ENCODE measurements around the gene CLDN1.
A peak's percentile ranks its signal among the peaks of the same experiment; 100 is the strongest.

Gene CLDN1

GRCh38 chr3:190330936-190331734 is 8.9 kb upstream of the CLDN1 start:
- DNase-seq: no peak

GRCh38 chr3:190326930-190327329 is 4.7 kb upstream of the CLDN1 start:
- DNase-seq: peak; percentile 3

DNA sequence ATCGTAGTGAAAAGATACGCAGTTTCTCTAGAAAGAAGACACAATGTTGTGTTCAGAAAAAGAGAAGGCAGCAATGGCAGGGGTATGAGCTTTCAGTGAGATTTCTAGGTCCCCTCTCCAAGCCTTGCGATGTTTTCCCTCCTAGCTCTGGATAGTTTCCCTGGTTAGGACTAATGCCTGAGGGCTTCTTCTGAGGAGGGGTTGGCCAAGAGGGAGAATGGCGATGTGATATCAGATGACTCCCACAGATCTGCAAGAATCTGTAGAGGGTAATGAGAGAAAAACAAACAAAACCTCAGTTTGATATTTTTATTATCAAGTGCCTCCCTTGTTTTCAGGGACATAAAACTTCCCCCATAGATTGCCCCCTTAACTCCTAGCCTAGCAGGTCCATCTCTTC is 4.1 kb upstream of the CLDN1 start:
- DNase-seq: no peak

GRCh38 chr3:190325923-190326322 is 3.7 kb upstream of the CLDN1 start:
- DNase-seq: peak; percentile 45

- DNase-seq: no peak
Measured at GRCh38 chr3:190323246-190323626, 990 bp upstream of the CLDN1 start.

GRCh38 chr3:190322604-190323245 is 479 bp upstream of the CLDN1 start:
- DNase-seq: no peak

DNA sequence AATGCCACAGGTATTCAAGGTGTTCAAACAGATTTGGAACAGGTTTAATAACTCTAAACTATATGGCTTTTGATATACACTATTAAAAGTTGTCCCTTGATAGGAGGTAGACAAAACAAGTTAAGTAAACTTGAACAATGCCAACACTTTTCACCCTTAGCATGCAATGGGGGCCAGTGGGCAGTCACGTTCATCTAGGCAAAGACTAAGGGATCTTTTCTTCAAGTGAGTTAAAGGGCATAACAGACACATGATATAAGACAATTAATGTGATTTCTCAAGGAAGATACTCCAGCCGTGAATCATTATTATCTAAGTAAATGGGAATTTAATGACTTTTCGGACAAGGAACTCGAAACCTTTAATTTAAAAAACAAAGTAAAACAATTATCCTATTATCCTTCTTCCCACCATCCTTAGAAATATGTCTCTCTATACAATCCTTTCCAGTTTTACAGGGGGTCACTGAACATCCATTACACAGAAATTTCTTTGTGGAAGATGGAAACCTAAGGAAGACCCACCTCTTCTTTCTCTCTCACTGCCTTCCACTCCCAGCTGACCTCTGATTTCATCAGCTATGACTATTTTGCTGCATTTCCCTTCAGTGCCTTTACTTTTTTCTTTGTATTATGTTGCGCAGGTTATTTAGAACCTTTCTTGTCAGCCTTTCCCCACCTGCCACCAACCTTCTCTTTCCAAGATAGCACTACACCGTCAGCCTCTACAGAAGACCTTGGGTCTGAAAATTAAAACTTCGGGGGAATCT is 1.5 kb downstream of the CLDN1 start:
- no peak for DNase-seq

DNA sequence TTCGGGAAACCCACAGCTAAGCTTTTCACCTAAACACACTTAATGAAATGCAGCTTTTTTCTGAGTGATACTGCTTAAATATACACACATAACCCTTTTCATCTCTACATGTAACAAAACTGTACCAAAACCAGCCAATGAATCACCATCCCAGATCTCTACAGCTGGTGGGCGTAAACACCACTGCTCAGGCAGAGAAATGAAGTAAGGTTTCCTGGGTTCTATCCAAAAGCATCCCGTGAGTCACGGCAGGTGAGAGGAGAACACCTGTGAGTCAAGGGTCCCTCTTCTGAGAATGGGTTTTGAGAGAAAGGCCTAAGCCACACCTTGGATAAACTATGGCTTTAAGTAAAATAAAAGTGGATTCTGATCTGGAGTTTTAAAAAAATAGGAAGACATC is 2.6 kb downstream of the CLDN1 start:
- DNase-seq: no peak

- no peak for DNase-seq
Measured at GRCh38 chr3:190318666-190319065, 3.6 kb downstream of the CLDN1 start.

DNA sequence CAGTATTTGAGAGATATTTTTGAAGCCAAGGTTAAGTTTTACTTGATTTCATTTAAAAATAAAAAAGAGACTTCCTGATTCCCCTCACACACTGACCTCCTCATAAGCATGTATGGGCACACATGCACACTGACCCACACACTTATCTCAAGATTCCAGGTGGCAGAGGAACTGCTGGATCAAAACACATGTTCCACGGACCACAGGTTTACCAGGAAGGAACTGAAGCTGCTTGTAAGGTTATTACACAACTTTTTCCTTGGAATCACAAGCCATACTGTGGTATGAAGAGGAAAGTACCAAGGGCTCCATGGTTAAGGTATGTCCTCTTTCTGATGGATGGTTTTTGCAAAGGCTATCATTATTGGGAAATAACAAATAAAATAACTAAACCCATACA is 7.5 kb downstream of the CLDN1 start:
- no peak for DNase-seq

- DNase-seq: no peak
Measured at GRCh38 chr3:190309414-190309813, 12.8 kb downstream of the CLDN1 start.

- DNase-seq: no peak
Measured at GRCh38 chr3:190308154-190308553, 14.1 kb downstream of the CLDN1 start.

- DNase-seq: no peak
Measured at GRCh38 chr3:190307164-190307545, 15.1 kb downstream of the CLDN1 start.

DNA sequence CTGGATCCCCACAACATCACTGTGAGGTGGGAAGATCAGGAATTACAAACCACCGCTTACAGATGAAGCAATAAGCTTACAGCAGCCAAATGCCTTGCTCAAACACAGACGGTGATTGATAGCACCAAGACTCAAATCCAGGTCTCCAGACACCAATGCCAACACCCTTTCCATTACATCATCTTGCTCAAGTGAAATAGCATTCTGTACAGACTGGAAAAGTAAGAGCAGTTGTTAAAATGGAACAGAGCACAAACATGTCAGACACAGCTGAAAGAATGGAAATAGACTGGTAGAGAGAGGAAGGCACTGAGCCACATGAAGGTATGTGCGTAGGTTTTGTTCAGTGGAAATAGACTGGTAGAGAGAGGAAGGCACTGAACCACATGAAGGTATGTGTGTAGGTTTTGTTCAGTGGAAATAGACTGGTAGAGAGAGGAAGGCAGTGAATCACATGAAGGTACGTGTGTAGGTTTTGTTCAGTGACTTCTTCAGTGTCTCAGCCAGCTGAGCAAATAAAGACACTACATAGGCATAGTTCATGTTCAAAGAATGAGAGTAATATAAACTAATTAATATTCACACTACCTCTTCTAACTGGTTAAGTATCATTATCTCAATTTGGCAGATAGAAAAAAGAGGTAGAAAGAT is 15.6 kb downstream of the CLDN1 start:
- no peak for DNase-seq

DNA sequence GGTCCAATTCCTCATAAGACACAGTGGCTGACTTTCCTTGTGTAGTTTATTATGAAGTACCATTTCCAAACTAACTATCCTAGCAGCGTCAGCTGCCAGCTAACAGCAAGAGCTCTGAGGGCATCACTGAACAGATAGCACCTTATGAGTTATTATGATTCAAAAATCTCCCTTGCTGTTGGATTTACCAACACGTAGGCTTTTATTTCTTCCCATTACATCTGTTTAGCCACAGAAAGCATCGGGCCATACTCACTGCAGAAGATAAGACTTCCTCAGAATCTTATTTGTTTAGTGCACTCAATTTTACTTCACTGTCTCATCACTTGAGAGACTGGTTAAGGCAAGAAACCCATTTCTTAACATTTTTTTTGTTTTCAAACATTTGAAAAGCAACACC is 16.2 kb downstream of the CLDN1 start:
- DNase-seq: no peak

GRCh38 chr3:190305406-190305805 is 16.8 kb downstream of the CLDN1 start:
- peak; percentile 43 for DNase-seq

DNA sequence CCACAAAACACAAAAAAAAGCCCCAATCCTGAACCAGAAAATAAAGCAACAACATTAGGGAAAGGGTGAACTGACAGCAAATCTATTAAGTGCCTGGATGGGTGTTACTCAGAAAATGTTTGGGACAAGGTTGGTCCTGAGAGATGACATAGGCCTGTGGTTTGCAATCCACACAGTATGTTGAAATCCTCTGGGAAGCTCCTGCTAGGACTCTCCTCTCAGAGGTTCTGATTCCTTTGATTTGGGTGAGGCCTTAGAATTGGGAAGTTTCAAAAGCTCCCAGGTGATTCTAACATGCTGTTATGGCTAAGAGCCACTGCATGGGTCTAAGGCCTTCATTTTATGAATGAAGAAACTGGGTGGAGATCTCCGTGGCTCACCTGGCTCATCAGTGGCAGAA is 18.4 kb downstream of the CLDN1 start:
- no peak for DNase-seq

DNA sequence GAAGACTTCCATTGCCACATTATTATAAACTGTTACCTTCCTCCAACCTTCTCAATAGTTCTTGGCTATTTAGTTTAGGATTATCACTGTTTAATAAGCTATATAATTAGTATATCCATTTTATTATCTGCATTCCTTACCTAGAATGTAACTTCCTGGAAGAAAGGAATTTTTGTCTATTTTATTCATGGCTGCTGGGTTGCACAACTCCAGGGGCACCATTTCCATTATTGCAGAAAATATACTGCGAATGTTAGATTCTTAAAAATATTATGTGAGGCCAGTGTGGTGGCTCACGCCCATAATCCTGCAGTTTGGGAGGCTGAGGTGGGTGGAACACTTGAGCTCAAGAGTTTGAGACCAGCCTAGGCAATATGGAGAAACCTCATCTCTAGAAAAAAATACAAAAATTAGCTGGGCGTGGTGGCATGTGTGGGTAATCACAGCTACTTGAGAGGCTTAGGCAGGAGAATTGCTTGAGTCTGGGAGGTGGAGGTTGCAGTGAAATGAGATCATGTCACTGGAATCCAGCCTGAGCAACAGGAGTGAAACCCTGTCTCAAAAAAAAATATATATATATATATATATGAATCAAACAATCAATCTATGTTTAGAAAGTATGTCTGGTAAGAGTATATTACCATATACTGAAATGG is 19.9 kb downstream of the CLDN1 start:
- no peak for DNase-seq

GRCh38 chr3:190301591-190301990 is 20.7 kb downstream of the CLDN1 start:
- no peak for DNase-seq

- no peak for DNase-seq
Measured at GRCh38 chr3:190299969-190300368, 22.3 kb downstream of the CLDN1 start.

- no peak for DNase-seq
Measured at GRCh38 chr3:190294030-190294429, 28.2 kb downstream of the CLDN1 start.

DNA sequence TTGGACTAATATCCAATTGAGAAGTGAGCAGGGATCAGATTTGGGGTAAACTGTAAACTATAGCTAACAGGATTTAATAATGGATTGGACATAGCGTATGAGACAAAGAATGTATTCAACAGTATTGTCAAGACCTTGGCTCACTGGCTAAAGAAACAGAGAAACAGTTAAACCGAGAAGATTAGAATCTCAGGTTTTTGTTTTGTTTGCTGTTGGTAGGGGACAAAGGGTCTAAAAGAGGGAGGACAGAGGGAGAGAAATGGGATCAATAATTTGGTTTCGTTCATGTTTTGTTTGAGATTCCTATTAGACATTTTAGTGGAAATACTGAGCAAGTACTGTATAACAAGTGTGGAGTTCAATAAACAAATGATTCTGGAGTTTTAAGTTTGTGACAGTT is 28.6 kb downstream of the CLDN1 start:
- DNase-seq: no peak

Measured in HCEC 1CT (cell line).